ENCODE data around the gene CCSAP. TPM values are rescaled to one million over a fixed set of nuclear protein-coding genes. Genes with fewer than 3 reads are reported as not detected.

Gene CCSAP
- total and polyA plus RNA-seq, 2 of the 4 experiments (the other 2 are of a cell fraction): 2.3 to 3.8 TPM

DNA sequence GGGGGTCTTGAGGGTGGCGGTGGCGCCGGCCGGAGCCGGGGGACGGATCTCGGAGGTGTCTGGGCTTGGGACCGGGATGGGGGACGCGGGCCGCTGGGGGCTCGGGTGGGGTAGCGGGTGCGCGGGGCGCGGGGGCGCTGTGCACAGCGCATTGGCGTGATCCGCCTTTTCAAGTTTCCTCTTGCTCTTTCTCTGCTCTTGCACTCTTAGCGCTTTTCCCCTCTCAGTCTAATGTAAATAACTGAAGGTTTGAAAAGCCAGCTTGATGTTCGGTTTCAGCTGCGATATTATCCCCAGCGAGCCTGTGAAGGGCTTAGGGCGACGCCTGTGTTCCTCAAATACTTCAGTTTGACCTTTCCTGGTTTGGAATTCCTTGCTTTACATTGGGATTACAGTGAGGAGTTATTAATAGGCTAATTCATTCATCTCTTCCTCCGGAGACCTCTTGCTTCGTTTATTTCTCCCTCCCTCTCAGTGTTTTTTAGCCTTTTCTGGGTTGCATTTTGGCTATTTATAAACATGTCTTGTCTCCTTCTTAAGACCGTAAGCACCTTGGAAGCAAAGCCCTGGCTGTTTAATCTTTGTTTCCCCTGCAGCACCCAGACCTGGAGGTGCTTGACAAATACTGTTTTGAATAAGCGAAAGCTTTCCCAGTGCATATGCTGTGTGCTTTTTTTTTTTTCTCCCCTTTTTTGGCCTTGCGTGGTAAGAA is 71.2 kb downstream of the CCSAP start:
- peak overlapping the region; percentile 66 for H3K18ac ChIP-seq (ENCODE audit: low read depth, low read length)
- H2BK20ac ChIP-seq (ENCODE audit: low read depth, low read length): no peak overlapping the region
- peak overlapping the region; percentile 44 for H2BK5ac ChIP-seq (ENCODE audit: low read depth, low read length, poor library complexity, severe bottlenecking)
- H3K27ac ChIP-seq (ENCODE audit: insufficient read depth, low read length): peak overlapping the region; percentile 54
- H3K14ac ChIP-seq (replicated peaks; ENCODE audit: low read depth, low read length): peak overlapping the region; percentile 94
- H3K27me3 ChIP-seq (ENCODE audit: control insufficient read depth, insufficient read depth, low read length): no peaks in the 10 kb centered on the region
- H2BK120ac ChIP-seq (ENCODE audit: low read depth, low read length): peak overlapping the region; percentile 55; the same call in 1 of the 2 replicates
- ATAC-seq (ENCODE audit: low read depth) (peak; percentile 69), DNase-seq (peak; percentile 38)
- dilution Hi-C loops (cut with HindIII; ENCODE audit: low sequenced_read_pairs, unreplicated experiment): loop anchor here (25.0 kb wide), 1 partner anchor 216 kb away; no protein-coding TSS in a partner anchor
- H3K56ac ChIP-seq (ENCODE audit: extremely low read depth, insufficient read depth, low read length): peak overlapping the region; percentile 87
- peak overlapping the region; percentile 85 for H3K9ac ChIP-seq (ENCODE audit: low read depth, low read length)
- H4K8ac ChIP-seq (ENCODE audit: low read depth in 2 of 2, low read length in 2 of 2): peak overlapping the region; percentile 3 to 72; a peak in 2 of 4 replicates
- 0% methylated on average over 1 of the region's 32 CpGs; no CpG with 5 or more reads in 1 of the 2 experiments for WGBS, 2 experiments (ENCODE audit: extremely low coverage in 2 of 2, insufficient read length in 1 of 2)
- H2AK5ac ChIP-seq (ENCODE audit: low read depth, low read length): no peak overlapping the region
- intact Hi-C loops (cut with micrococcal nuclease): loop anchor here (2.0 to 5.0 kb wide), 3 partner anchors 46 to 171 kb away; no protein-coding TSS in a partner anchor
- in situ Hi-C loops (cut with MboI; ENCODE audit: low sequenced_read_pairs): loop anchor here (25.0 kb wide), 1 partner anchor 1041 kb away; no protein-coding TSS in a partner anchor
- peak overlapping the region; percentile 78 for H3K4ac ChIP-seq (ENCODE audit: low read depth, low read length)
- no peaks in the 10 kb centered on the region for H3K36me3 ChIP-seq (ENCODE audit: control insufficient read depth, insufficient read depth, low read length)
- H3K79me1 ChIP-seq (ENCODE audit: low read depth in 1 of 2, low read length in 2 of 2): peaks cover 18 to 46% of the 10 kb centered on the region in 2 experiments; a peak in 3 of 4 replicates
- peak overlapping the region; percentile 90 for H3K4me2 ChIP-seq (ENCODE audit: low read depth, low read length)
- peak overlapping the region; percentile 50; the same call in 1 of the 2 replicates for H4K5ac ChIP-seq (ENCODE audit: low read depth, low read length)
- H3K9me3 ChIP-seq (ENCODE audit: control insufficient read depth, insufficient read depth, low read length): 0 out of 2 replicates have a peak, but pooled peaks cover 2% of the 10 kb centered on the region
- H2AFZ ChIP-seq (replicated peaks; ENCODE audit: low read length, poor library complexity): peak overlapping the region; percentile 91
- TSS peak; percentile 19 for BruUV-seq (replicated peaks)
- TF ChIP-seq MAZ (IDR thresholded peaks at IDR 0.05; ENCODE audit: borderline replicate concordance, low read depth, low read length) (no peak), NFE2L2 (IDR thresholded peaks at IDR 0.05; ENCODE audit: low read depth, low read length) (no peak), FOS (IDR thresholded peaks at IDR 0.05; ENCODE audit: low read depth, low read length) (no peak), SMC3 (IDR thresholded peaks at IDR 0.05; ENCODE audit: low read depth, low read length) (no peak), MXI1 (IDR thresholded peaks at IDR 0.05; ENCODE audit: borderline replicate concordance, low read depth, low read length) (no peak), BHLHE40 (IDR thresholded peaks at IDR 0.05; ENCODE audit: low read depth, low read length) (no peak), RCOR1 (IDR thresholded peaks at IDR 0.05; ENCODE audit: insufficient replicate concordance, low read length) (no peak), MAFK (IDR thresholded peaks at IDR 0.05; ENCODE audit: low read depth, low read length) (no peak)
- TF ChIP-seq, protein P1, sequence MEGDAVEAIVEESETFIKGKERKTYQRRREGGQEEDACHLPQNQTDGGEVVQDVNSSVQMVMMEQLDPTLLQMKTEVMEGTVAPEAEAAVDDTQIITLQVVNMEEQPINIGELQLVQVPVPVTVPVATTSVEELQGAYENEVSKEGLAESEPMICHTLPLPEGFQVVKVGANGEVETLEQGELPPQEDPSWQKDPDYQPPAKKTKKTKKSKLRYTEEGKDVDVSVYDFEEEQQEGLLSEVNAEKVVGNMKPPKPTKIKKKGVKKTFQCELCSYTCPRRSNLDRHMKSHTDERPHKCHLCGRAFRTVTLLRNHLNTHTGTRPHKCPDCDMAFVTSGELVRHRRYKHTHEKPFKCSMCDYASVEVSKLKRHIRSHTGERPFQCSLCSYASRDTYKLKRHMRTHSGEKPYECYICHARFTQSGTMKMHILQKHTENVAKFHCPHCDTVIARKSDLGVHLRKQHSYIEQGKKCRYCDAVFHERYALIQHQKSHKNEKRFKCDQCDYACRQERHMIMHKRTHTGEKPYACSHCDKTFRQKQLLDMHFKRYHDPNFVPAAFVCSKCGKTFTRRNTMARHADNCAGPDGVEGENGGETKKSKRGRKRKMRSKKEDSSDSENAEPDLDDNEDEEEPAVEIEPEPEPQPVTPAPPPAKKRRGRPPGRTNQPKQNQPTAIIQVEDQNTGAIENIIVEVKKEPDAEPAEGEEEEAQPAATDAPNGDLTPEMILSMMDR (conservative IDR thresholded peaks at IDR 0.05; ENCODE audit: low read depth, low read length): 0 out of 2 replicates have a peak, but pooled peaks have one; percentile 11
- no peak overlapping the region for H2BK15ac ChIP-seq (ENCODE audit: low read depth, low read length)
- no peak overlapping the region for H4K91ac ChIP-seq (ENCODE audit: insufficient read depth, low read depth, low read length)
- peak overlapping the region; percentile 92 for H3K23ac ChIP-seq (ENCODE audit: low read depth, low read length)
- peaks cover 12% of the 10 kb centered on the region for H3K4me1 ChIP-seq (ENCODE audit: control insufficient read depth, insufficient read depth, low read length)
- ChIA-PET POLR2A (ENCODE audit: unreplicated experiment) (interaction anchor here (0.6 kb wide), 1 partner anchor 1106 kb away, joined by 4 read pairs; the partner anchor contains the start of gene IBA57), CTCF (no interaction called here)
- peaks cover 29% of the 10 kb centered on the region for H4K20me1 ChIP-seq (ENCODE audit: insufficient read depth, low read length)
- H3K4me3 ChIP-seq (ENCODE audit: insufficient read depth, low read depth, low read length): peak overlapping the region; percentile 87
- peak overlapping the region; percentile 90 for H2AK9ac ChIP-seq (replicated peaks; ENCODE audit: low read depth, low read length, poor library complexity)
- peaks cover 6% of the 10 kb centered on the region for H3K9me1 ChIP-seq (ENCODE audit: insufficient read depth, low read length)

Measured in IMR-90 (cell line).